Adipose tissue (tissue), 3 donors: ENCODE data around the gene ALDH1A1. TPM values are rescaled to one million over a fixed set of nuclear protein-coding genes. Genes with fewer than 3 reads are reported as not detected.

Experiments used
- polyA plus RNA-seq, 3 donors: library from polyadenylated mRNA; stranded (reverse); fragments of 200-250 nt; gene quantifications; one replicate each; pipeline ENCODE4 v1.2.3, GENCODE V29; 2013
- donor health status: healthy with polysubstance abuse.
- donor health status: Bipolar disorder and iron deficiency.
- donor health status: healthy.

Gene ALDH1A1
- polyA plus RNA-seq, 3 donors, result 69.0 to 182 (median 115) TPM

Other genes with a start within 250 kb of the ALDH1A1 start
- 100 to 1,000 TPM in 2 of 3 donors, 10 to 100 TPM in 1; 60.7 to 842 (median 700) TPM for gene ANXA1, start 198.8 kb upstream of the ALDH1A1 start, polyA plus RNA-seq